HG03460 (cell line): ENCODE data around the gene SH3D21.

Source experiments
- ATAC-seq: cut with Tn5 transposase; IDR thresholded peaks from one replicate; pipeline ENCODE4 v1.9.1; 2021; ENCODE audit not compliant: unreplicated experiment

SH3D21 gene

GRCh38 chr1:36303244-36303643, 2.9 kb upstream of the SH3D21 start:
- ATAC-seq = no peak

GRCh38 chr1:36303650-36304360, 2.4 kb upstream of the SH3D21 start:
- ATAC-seq = no peak

DNA sequence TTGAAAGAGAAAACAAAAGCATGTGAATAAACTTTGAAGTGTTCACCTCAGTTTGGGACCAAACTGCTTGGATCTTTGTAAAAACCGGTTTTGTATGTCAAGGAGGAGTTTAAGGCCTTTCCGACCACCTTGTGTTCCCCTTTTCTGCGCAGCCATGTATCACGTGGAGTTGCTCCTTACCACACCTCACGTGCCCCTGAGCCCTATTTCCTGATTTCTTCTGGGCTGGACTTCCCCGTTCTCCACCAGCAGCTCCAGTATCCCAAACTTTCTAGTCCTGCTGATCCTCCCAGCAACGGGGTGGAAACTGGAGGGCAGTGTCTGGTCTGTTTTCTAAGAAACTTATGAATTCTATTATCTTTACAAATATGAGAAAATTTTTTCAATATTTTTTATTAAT, 1.6 kb upstream of the SH3D21 start:
- no peak for ATAC-seq

GRCh38 chr1:36304970-36305914, 926 bp upstream of the SH3D21 start:
- no peak for ATAC-seq

DNA sequence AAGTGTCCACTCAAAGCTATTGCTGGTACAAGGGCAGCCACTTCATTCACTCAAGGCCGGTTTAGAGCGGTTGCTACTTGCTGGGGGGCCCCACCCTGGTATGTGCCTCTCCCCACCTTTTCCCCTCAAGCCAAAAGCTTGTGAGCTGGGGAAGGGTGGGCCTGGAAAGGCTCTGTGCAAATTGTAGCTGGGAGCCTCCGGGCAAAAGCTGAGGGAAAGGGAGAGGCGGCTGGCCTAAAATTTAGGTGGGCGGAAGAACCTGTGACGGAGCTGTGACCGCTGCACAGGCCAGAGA, 306 bp upstream of the SH3D21 start:
- no peak for ATAC-seq

- ATAC-seq = peak; percentile 95
These were observed 811 bp downstream of the SH3D21 start for GRCh38 chr1:36306902-36307456.

GRCh38 chr1:36307601-36308330, 1.6 kb downstream of the SH3D21 start:
- no peak for ATAC-seq

- ATAC-seq = no peak
These were observed 3.2 kb downstream of the SH3D21 start for GRCh38 chr1:36309397-36309796.

- ATAC-seq = no peak
These were observed 14.2 kb downstream of the SH3D21 start for GRCh38 chr1:36320291-36320761.

GRCh38 chr1:36320767-36321118, 14.6 kb downstream of the SH3D21 start:
- ATAC-seq = no peak

GRCh38 chr1:36321119-36321951, 15.2 kb downstream of the SH3D21 start:
- ATAC-seq = no peak

- ATAC-seq = no peak
These were observed 16.0 kb downstream of the SH3D21 start for GRCh38 chr1:36322041-36322785.

DNA sequence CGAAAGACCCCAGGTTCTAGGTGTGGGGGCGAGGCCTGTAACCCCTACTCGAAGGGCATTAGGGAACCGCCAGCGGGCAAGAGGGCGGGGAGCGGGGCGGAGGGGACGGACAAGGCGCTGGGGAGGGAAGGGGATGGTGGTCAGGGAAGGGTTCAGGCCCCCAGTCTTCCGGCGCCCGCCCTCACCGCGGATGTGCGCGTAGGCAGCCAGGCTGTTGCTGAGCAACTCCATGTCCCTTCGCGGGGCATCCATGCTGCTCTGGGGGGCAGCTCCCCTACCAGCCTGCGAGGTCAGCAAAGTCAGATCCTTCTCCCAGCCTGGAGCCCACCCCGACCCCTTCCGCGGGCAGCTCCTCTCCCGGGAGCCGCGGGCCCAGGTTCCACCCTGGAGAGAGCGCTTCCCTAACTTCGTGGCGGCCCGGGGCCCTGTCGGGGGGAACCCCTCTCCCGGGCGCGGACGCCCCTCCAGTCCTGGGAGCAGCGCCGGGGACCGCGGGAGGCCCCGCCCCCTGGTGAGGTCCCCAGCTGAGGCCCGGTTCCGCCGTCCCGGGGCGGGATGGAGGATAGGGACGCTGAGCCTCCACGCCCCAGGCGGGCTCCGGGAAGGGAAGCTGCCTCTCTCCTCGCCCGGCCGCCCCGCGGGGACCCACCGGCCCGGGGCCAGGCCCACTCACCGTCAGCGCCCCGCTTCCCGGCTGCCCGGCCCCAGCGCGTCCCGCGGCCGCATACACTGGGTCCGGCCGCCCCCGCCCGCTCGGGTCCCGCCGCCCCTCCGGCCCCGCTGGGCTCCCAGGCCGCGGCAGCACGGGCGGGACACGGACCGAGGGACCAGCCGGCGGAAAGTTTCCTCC, 16.8 kb downstream of the SH3D21 start:
- ATAC-seq = no peak

GRCh38 chr1:36323636-36324352, 17.6 kb downstream of the SH3D21 start, which contains the start of gene EVA1B:
EVA1B (minus strand) TSS chr1:36323645; CDS start chr1:36323037, 608 bp downstream.
- ATAC-seq = no peak

GRCh38 chr1:36324353-36324703, 18.2 kb downstream of the SH3D21 start:
- ATAC-seq = no peak

- ATAC-seq = no peak
These were observed 20.3 kb downstream of the SH3D21 start for GRCh38 chr1:36326499-36326898.

DNA sequence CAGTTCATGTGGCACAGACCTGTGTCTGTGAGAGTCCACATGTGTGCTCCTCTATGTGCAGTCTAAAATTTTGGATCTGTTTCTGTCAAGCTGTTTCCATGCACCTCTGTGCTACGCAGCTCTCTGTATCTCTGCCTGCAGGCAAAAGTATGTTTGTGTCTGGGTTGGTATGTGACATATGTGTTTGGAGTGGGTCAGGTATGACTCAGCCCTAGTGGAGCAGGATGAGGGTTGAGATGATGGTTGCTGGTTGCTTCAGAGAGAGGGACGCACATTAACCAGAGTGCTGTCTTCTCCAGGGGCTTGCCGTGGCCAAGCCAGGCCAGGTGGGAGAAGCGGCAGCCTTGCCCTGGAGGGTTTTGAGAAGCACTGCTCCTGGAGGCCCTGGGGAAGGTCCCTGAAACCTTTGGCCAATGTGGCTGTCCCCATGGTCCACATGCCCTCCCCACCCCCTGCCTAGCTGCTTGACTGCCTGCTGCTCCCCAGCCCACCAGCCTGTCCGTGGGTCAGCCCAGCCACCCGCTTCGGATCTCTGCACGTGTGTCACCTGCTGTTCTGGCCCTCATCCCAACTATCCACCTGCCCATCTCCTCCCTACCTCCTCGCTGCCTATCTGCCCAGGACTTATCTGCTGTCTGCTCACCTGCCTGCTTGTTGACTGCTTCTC, 21.4 kb downstream of the SH3D21 start:
- ATAC-seq = no peak

DNA sequence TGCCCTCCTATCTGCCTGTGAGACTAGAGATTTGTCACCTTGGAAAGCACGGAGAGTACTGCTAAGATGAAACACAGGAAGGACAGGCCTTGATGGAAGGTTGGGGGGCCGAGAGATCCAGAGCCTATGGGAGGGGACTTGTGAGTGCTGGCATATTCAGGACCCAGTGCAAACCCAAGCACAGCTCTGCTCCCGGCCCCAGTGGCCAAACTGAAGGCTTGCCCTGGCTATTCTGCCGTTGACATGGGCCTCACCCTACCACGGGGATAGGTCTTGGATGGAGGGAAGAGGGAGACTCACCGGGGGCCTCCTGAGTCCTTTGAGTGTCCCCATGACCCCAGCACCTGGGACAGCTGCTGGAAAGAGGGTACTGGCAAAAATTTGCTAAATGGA, 21.9 kb downstream of the SH3D21 start:
- ATAC-seq = no peak
